ENCODE data around the gene RASGRF2. TPM values are rescaled to one million over a fixed set of nuclear protein-coding genes. Genes with fewer than 3 reads are reported as not detected.

The RASGRF2 gene
- total and polyA plus RNA-seq, 9 of the 15 experiments (the other 6 are each of a cell fraction or from before 2014, with no cell fraction given), result 0.01 to 0.22 (median 0.08) TPM; not detected in 2

DNA sequence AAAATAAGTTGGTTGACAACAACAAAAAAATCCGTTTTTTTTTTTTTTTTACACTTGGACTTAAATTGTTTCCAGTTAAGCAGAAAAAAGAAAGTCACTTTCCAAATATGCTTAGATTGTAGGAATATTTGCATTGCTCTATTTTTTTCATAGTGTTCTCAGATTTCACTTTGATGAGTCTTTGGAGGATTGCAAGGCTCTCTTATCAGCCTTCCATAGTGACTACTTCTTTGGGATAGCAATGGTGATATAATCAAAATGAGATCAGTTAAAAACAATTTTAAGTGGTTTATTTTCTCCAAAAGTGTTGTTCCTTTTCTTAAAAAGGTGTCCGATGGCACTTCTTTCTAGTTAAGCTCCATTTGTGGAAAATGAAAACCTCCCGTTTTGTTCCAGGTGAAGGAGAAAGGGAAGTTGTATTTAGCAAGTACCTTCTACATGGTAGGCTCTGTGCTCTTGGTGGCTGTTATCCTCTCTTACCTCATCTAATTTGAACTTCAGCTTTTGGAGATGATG, 3.9 kb downstream of the RASGRF2 start (continued):
- TF ChIP-seq, protein P1, sequence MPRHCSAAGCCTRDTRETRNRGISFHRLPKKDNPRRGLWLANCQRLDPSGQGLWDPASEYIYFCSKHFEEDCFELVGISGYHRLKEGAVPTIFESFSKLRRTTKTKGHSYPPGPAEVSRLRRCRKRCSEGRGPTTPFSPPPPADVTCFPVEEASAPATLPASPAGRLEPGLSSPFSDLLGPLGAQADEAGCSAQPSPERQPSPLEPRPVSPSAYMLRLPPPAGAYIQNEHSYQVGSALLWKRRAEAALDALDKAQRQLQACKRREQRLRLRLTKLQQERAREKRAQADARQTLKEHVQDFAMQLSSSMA (CRISPR knock-in tag; IDR thresholded peaks at IDR 0.05), result no peak
- no peak for TF ChIP-seq SMAD3 (CRISPR knock-in tag; conservative IDR thresholded peaks at IDR 0.05)

DNA sequence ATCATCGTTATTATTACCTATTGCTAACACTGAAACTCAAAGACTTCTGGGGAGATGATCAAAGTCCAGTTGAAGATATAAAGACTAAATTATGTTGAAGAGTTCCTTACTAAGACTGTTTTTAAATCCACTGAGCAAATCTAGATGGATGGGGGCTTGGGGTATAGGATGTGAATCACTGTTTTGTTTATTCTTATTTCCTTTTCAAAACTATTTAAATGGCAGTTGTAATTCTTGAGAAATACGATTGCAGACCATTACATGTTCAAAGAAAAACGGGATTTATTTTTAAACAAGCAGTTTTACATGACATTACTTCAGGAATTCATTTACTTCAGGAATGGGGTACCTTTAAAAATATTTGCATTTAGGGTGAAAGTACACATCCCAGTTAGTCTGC, 4.3 kb downstream of the RASGRF2 start:
- Histone ChIP-seq H3K36me3 (ENCODE audit: control insufficient read depth, insufficient read depth, low read length) (no peaks in the 10 kb centered on the region), H3K4me1 (replicated peaks in 1 of 2; ENCODE audit: control insufficient read depth in 2 of 2, insufficient read depth in 2 of 2, low read length in 2 of 2) (no peaks in the 10 kb centered on the region), H3K9ac (ENCODE audit: insufficient read depth in 1 of 2, low read depth in 2 of 2, low read length in 2 of 2) (no peak overlapping the region), H3K4me3 (no peak overlapping the region), H3K27ac (ENCODE audit: extremely low read depth, low read depth, low read length) (no peak overlapping the region), H3K79me2 (ENCODE audit: control insufficient read depth, insufficient read depth, low read length) (no peaks in the 10 kb centered on the region), H3K9me3 (replicated peaks; ENCODE audit: control insufficient read depth, insufficient read depth, low read depth, low read length) (no peaks in the 10 kb centered on the region), H3K9me1 (ENCODE audit: control insufficient read depth, insufficient read depth, low read length) (no peaks in the 10 kb centered on the region), H4K20me1 (replicated peaks; ENCODE audit: control insufficient read depth, insufficient read depth, low read length) (no peaks in the 10 kb centered on the region), H3K27me3 (ENCODE audit: control insufficient read depth in 2 of 2, insufficient read depth in 2 of 2, low read length in 2 of 2) (peaks cover 12% of the 10 kb centered on the region in 2 experiments; a peak in 4 of 5 replicates), H2AFZ (ENCODE audit: low read depth, low read length) (no peak overlapping the region), H3K4me2 (ENCODE audit: insufficient read depth, low read length) (no peak overlapping the region)
- FAIRE-seq, result no peak
- ATAC-seq, result no peak
- ChIA-PET POLR2A (no interaction called here), CTCF (ENCODE audit: low intra/inter-chr PET ratio) (no interaction called here)
- DNase-seq (ENCODE audit: extremely low read depth in 1 of 4, low spot score in 3 of 4), result no peak
- TF ChIP-seq ZNF444 (CRISPR knock-in tag; IDR thresholded peaks at IDR 0.05) (no peak), EHMT2 (IDR thresholded peaks at IDR 0.05) (no peak), SMAD4 (CRISPR knock-in tag; conservative IDR thresholded peaks at IDR 0.05) (no peak), GABPA (tag; conservative IDR thresholded peaks at IDR 0.05; ENCODE audit: low read depth) (no peak), CBFA2T2 (conservative IDR thresholded peaks at IDR 0.05) (no peak), RBM34 (IDR thresholded peaks at IDR 0.05; ENCODE audit: borderline replicate concordance, insufficient read depth, low read length) (no peak)
- intact Hi-C loops (cut with micrococcal nuclease) (no loop called here), in situ Hi-C loops (cut with MboI) (no loop called here)
- 0% methylated on average over 3 of the region's 3 CpGs for WGBS (ENCODE audit: insufficient coverage, low coverage, missing lambda C conversion rate)
- no TSS peak for BruUV-seq (replicated peaks)

Measured in K562 (cell line).